Choroid plexus epithelial cell (primary cell): Measurements from ENCODE around the gene SIRT2.
"Not testable (repeated sequence)": the region's sequence is repeated elsewhere in the genome, so short reads cannot be mapped to it uniquely, and the experiment has no call there.

Experiments
- DNase-seq: peaks from one replicate; pipeline ENCODE4 v3.0.0-alpha.2; 2010; ENCODE audit warnings: low read depth
- H3K4me3 ChIP-seq: 2 replicates; pipeline ENCODE4 v1.5.1; 2011; ENCODE audit warnings: low read depth, mild to moderate bottlenecking, control low read depth, low read length, moderate library complexity
- CTCF ChIP-seq: conservative IDR thresholded peaks from 2 replicates; pipeline ENCODE4 v1.5.1; 2011; ENCODE audit warnings: low read depth, mild to moderate bottlenecking, control low read depth, inconsistent platforms, low read length, moderate library complexity

The SIRT2 gene

GRCh38 chr19:38861368-38861767 is 38.0 kb downstream of the SIRT2 start:
- no peak for DNase-seq
- TF ChIP-seq CTCF = no peak
- no peak overlapping the region for H3K4me3 ChIP-seq

- not testable (repeated sequence) for DNase-seq, H3K4me3 ChIP-seq
These were observed 39.7 kb downstream of the SIRT2 start for GRCh38 chr19:38859631-38860204.

GRCh38 chr19:38856813-38857212 is 42.6 kb downstream of the SIRT2 start:
- TF ChIP-seq CTCF = no peak
- no peak overlapping the region for H3K4me3 ChIP-seq
- DNase-seq = no peak

GRCh38 chr19:38855751-38856150 is 43.7 kb downstream of the SIRT2 start:
- H3K4me3 ChIP-seq, DNase-seq: not testable (repeated sequence)

GRCh38 chr19:38854961-38855360 is 44.5 kb downstream of the SIRT2 start:
- DNase-seq, H3K4me3 ChIP-seq: not testable (repeated sequence)

GRCh38 chr19:38853214-38853613 is 46.2 kb downstream of the SIRT2 start:
- peak overlapping the region; percentile 75 for H3K4me3 ChIP-seq
- no peak for TF ChIP-seq CTCF
- DNase-seq = no peak

- no peak for TF ChIP-seq CTCF
- DNase-seq = peak; percentile 58
- H3K4me3 ChIP-seq = peak overlapping the region; percentile 75
These were observed 47.0 kb downstream of the SIRT2 start for GRCh38 chr19:38852231-38853044.

GRCh38 chr19:38851622-38852230 is 47.7 kb downstream of the SIRT2 start:
- DNase-seq = peak; percentile 95
- no peak for TF ChIP-seq CTCF
- peak overlapping the region; percentile 75 for H3K4me3 ChIP-seq
